MM.1S (cell line): ENCODE results near the gene JAGN1.

Experiments
- DNase-seq: peaks from one replicate; pipeline ENCODE4 v3.0.0-alpha.2; 2015
- H2AFZ ChIP-seq: fragments of 300-600 bp; sonication (generic); 2 replicates; pipeline ENCODE4 v1.6.0; 2016; ENCODE audit warnings: antibody characterized with exemption, low read length
- H3F3A ChIP-seq: fragments of 300-600 bp; sonication (generic); 2 replicates; pipeline ENCODE4 v1.6.1; 2016; ENCODE audit warnings: mild to moderate bottlenecking, antibody characterized with exemption, low read length, moderate library complexity, mixed read lengths; ENCODE audit not compliant: insufficient read depth
- H3K27ac ChIP-seq: fragments of 300-600 bp; sonication (generic); 2 replicates; pipeline ENCODE4 v1.5.1; 2016; ENCODE audit warnings: mild to moderate bottlenecking, low read length
- H3K27me3 ChIP-seq: fragments of 300-600 bp; sonication (generic); replicated peaks from 2 replicates; pipeline ENCODE4 v1.6.0; 2016; ENCODE audit warnings: low read length; ENCODE audit not compliant: insufficient read depth
- H3K36me3 ChIP-seq: fragments of 300-600 bp; sonication (generic); replicated peaks from 2 replicates; pipeline ENCODE4 v1.6.1; 2016; ENCODE audit warnings: mild to moderate bottlenecking, low read length, mixed read lengths; ENCODE audit not compliant: insufficient read depth
- H3K4me1 ChIP-seq: fragments of 300-600 bp; sonication (generic); 2 replicates; pipeline ENCODE4 v1.6.1; 2016; ENCODE audit warnings: low read length, mixed read lengths
- H3K4me2 ChIP-seq: fragments of 300-600 bp; sonication (generic); 2 replicates; pipeline ENCODE4 v1.6.0; 2016; ENCODE audit warnings: low read depth, low read length
- H3K4me3 ChIP-seq: fragments of 300-600 bp; sonication (generic); 2 replicates; pipeline ENCODE4 v1.5.1; 2016; ENCODE audit warnings: low read length, mixed read lengths
- H3K79me2 ChIP-seq: fragments of 300-600 bp; sonication (generic); 2 replicates; pipeline ENCODE4 v1.6.1; 2016; ENCODE audit warnings: mixed run types, low read length, mixed read lengths
- H3K9ac ChIP-seq: fragments of 300-600 bp; sonication (generic); 2 replicates; pipeline ENCODE4 v1.6.1; 2016; ENCODE audit warnings: low read length, mixed read lengths
- H3K9me2 ChIP-seq: fragments of 300-600 bp; sonication (generic); replicated peaks from 2 replicates; pipeline ENCODE4 v1.6.1; 2016; ENCODE audit warnings: mild to moderate bottlenecking, low read length, mixed read lengths; ENCODE audit not compliant: insufficient read depth
- H3K9me3 ChIP-seq: fragments of 300-600 bp; sonication (generic); replicated peaks from 2 replicates; pipeline ENCODE4 v1.6.1; 2016; ENCODE audit warnings: mild to moderate bottlenecking, low read length, mixed read lengths; ENCODE audit not compliant: insufficient read depth
- H4K20me1 ChIP-seq: fragments of 300-600 bp; sonication (generic); 2 replicates; pipeline ENCODE4 v1.6.1; 2016; ENCODE audit warnings: mild to moderate bottlenecking, low read length, moderate library complexity, mixed read lengths; ENCODE audit not compliant: insufficient read depth
- EZH2 ChIP-seq: fragments of 300-600 bp; sonication (generic); optimal IDR thresholded peaks from 2 replicates; pipeline ENCODE3; 2017; ENCODE audit warnings: low read depth, mild to moderate bottlenecking, antibody characterized with exemption, low read length, mixed read lengths
- EZH2phosphoT487 ChIP-seq: fragments of 300-600 bp; sonication (generic); IDR thresholded peaks from 2 replicates; pipeline ENCODE4 v1.6.1; 2018; ENCODE audit warnings: antibody characterized with exemption, low read length
- TF ChIP-seq, protein P1 (sequence below): fragments of 300-600 bp; sonication (generic); IDR thresholded peaks from 2 replicates; pipeline ENCODE4 v1.5.1; 2016; ENCODE audit warnings: antibody characterized with exemption, low read length, mixed read lengths

The JAGN1 gene

DNA sequence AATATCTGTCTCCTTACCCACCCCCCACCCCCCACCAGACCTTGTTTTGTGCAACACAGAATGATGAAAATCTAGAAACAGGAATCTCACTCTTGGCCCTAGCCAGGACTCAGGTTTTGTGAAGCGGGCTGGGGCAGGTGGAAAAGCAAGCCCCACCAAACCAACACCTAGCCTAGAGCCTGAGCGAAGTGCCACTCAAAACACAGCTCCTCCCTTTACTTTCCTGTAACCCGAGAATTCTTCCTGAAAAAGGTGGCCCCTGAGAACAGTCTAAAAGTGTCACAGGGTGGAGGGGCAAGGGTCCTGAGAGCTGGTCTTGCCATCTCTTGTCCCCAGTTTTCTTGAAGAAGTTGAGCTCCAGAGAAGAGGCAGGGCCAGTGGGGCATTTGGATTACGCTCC, 29.2 kb upstream of the JAGN1 start:
- TF ChIP-seq EZH2phosphoT487 (no peak), EZH2 (no peak)
- TF ChIP-seq, protein P1, sequence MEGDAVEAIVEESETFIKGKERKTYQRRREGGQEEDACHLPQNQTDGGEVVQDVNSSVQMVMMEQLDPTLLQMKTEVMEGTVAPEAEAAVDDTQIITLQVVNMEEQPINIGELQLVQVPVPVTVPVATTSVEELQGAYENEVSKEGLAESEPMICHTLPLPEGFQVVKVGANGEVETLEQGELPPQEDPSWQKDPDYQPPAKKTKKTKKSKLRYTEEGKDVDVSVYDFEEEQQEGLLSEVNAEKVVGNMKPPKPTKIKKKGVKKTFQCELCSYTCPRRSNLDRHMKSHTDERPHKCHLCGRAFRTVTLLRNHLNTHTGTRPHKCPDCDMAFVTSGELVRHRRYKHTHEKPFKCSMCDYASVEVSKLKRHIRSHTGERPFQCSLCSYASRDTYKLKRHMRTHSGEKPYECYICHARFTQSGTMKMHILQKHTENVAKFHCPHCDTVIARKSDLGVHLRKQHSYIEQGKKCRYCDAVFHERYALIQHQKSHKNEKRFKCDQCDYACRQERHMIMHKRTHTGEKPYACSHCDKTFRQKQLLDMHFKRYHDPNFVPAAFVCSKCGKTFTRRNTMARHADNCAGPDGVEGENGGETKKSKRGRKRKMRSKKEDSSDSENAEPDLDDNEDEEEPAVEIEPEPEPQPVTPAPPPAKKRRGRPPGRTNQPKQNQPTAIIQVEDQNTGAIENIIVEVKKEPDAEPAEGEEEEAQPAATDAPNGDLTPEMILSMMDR, result no peak
- Histone ChIP-seq H4K20me1 (no peaks in the 10 kb centered on the region), H3K27ac (no peak overlapping the region), H3K4me3 (no peak overlapping the region), H3K9me2 (no peaks in the 10 kb centered on the region), H3K36me3 (no peaks in the 10 kb centered on the region), H3K9me3 (no peaks in the 10 kb centered on the region), H3K9ac (no peak overlapping the region), H3K27me3 (no peaks in the 10 kb centered on the region), H3K4me1 (no peaks in the 10 kb centered on the region), H2AFZ (no peak overlapping the region), H3F3A (no peaks in the 10 kb centered on the region), H3K4me2 (no peak overlapping the region), H3K79me2 (no peaks in the 10 kb centered on the region)
- DNase-seq, result no peak

DNA sequence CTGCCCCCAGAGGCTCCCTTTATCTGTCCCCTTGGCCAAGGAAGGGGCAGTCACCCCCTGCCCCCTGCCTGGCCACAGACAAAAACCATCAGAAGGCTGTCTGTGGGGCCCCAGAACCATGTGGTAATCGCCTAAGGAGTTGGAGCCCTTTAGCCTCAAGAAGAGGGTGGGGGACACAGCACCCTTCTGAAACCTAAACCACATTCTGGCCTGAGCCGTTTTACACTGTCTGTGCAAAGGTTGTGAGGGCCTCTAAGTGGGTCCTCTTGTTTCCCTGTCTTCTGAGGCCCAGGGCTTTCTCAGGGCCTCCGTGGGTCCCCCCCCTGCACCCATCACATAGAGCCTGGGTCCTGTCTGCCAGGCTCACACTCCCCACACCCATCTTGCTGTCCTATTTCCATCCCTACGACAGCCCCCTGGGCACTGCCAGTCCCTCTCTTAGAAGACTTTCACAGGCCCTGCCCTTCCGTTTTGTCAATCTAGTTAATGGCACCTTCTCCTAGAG, 28.7 kb upstream of the JAGN1 start:
- H3K9ac ChIP-seq, result no peak overlapping the region
- no peak for DNase-seq
- H3K4me2 ChIP-seq, result no peak overlapping the region
- H4K20me1 ChIP-seq, result no peaks in the 10 kb centered on the region
- no peaks in the 10 kb centered on the region for H3K27me3 ChIP-seq
- H3K27ac ChIP-seq, result no peak overlapping the region
- H3K9me3 ChIP-seq, result no peaks in the 10 kb centered on the region
- H3K36me3 ChIP-seq, result no peaks in the 10 kb centered on the region
- no peak overlapping the region for H3K4me3 ChIP-seq
- no peaks in the 10 kb centered on the region for H3K4me1 ChIP-seq
- no peaks in the 10 kb centered on the region for H3K9me2 ChIP-seq
- H3K79me2 ChIP-seq, result no peaks in the 10 kb centered on the region
- H3F3A ChIP-seq, result no peaks in the 10 kb centered on the region
- TF ChIP-seq EZH2, result no peak
- no peak for TF ChIP-seq EZH2phosphoT487
- TF ChIP-seq, protein P1, result no peak
- no peak overlapping the region for H2AFZ ChIP-seq

DNA sequence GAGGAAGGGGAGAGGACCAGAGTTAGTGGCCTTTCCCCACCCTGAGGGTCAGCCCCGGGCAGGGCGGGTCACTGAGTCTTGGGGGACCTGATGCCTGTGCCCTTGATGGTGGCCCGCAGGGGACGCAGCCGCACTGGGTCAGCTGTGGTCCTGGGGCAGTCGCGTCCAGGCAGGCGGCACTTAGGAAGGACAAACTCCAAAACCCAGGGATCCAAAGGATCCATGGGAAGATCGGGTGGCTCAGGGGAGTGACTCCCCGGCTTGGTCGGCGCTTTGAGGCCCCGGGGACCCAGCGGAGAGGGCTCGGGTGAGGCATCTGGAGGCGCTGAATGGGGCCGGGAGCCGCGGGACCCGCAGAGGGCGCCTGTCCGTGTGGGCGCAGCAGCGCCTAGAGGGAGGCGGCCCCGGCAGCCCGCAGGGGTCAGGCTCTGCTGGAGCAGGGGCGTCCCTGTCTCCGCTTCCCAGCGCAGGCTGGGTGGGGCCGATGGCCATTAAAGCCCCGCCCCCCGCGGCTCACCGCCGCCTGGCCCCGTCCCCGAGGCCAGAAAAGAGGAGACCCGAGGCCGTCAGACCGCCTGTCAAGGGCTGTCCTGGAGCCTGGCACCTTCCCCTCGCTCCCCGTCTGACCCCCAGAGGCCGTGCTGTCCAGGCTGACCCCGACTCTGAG, 27.9 kb upstream of the JAGN1 start:
- H3K79me2 ChIP-seq, result no peaks in the 10 kb centered on the region
- no peaks in the 10 kb centered on the region for H3K36me3 ChIP-seq
- TF ChIP-seq, protein P1, result peak; percentile 8; the same call in 1 of the 2 replicates
- TF ChIP-seq EZH2phosphoT487, result no peak
- TF ChIP-seq EZH2, result no peak
- no peaks in the 10 kb centered on the region for H4K20me1 ChIP-seq
- DNase-seq, result no peak
- 0 out of 2 replicates have a peak overlapping the region, but pooled peaks have one; percentile 31 for H2AFZ ChIP-seq
- H3K4me3 ChIP-seq, result no peak overlapping the region
- H3K4me2 ChIP-seq, result peak overlapping the region; percentile 24; the same call in 1 of the 2 replicates
- H3K27me3 ChIP-seq, result no peaks in the 10 kb centered on the region
- H3K9me2 ChIP-seq, result no peaks in the 10 kb centered on the region
- H3F3A ChIP-seq, result no peaks in the 10 kb centered on the region
- no peaks in the 10 kb centered on the region for H3K9me3 ChIP-seq
- H3K9ac ChIP-seq, result no peak overlapping the region
- no peak overlapping the region for H3K27ac ChIP-seq
- no peaks in the 10 kb centered on the region for H3K4me1 ChIP-seq
